HCT116 (cell line): ENCODE data around the gene C6orf47. TPM values are rescaled to one million over a fixed set of nuclear protein-coding genes. Genes with fewer than 3 reads are reported as not detected.

Experiments used
- ATAC-seq: fragments of 200-7000 bp; cut with Tn5 transposase; 2 replicates; pipeline ENCODE4 v1.9.1; 2020; ENCODE audit warnings: mild to moderate bottlenecking, moderate library complexity
- BruUV-seq: library from RNA; stranded (reverse); fragments of 400-500 nt; replicated peaks from 2 replicates; lab custom pipeline; 2021; lab: Mats Ljungman, UMichigan
- CTCF ChIA-PET: fragments of 300-600 bp; sonication (Branson Sonifier 250); formaldehyde crosslinking; loops from one replicate; lab custom pipeline; 2021; ENCODE audit warnings: antibody characterized with exemption; lab: Charles Lee
- POLR2A ChIA-PET: fragments of 300-600, 350-600 bp; sonication (Branson Sonifier 250); formaldehyde crosslinking; loops from one replicate; lab custom pipeline; 2021; ENCODE audit warnings: antibody characterized with exemption; lab: Charles Lee
- RAD21 ChIA-PET, 2 experiments: fragments of 300-600 bp; sonication (Branson Sonifier 250); formaldehyde crosslinking; loops; one replicate each; lab custom pipeline; 2023; ENCODE audit warnings: low total read pairs in 2 of 2; ENCODE audit not compliant: uncharacterized antibody in 2 of 2, unreplicated experiment in 2 of 2, low non-redundant PET in 1 of 2; lab: Charles Lee
- DNase-seq: peaks from one replicate; pipeline ENCODE4 v3.0.0-alpha.2; 2010; ENCODE audit warnings: low read depth, low spot score
- H2AFZ ChIP-seq: fragments of 200-600 bp; shearing (Covaris generic), sonication (generic); 2 replicates; pipeline ENCODE4 v1.6.1; 2017; ENCODE audit warnings: low read depth, mixed run types, mixed read lengths, antibody characterized with exemption, low read length; ENCODE audit not compliant: poor library complexity, severe bottlenecking
- H3K27ac ChIP-seq: 2 replicates; pipeline ENCODE4 v1.5.1; 2012; ENCODE audit warnings: low read depth, low read length
- H3K27me3 ChIP-seq: fragments of 200-600 bp; sonication (generic); 2 replicates; pipeline ENCODE4 v1.6.1; 2016; ENCODE audit warnings: mixed run types, low read length, mixed read lengths; ENCODE audit not compliant: insufficient read depth
- H3K36me3 ChIP-seq, 2 experiments: fragments of 200-500 bp in 1 of 2; fragments of 200-600 bp in 1 of 2; sonication (Bioruptor generic) in 1 of 2; sonication (generic) in 1 of 2; 2 replicates each; pipeline versions ENCODE4 v1.5.1 to v1.6.1; 2014 to 2016; ENCODE audit warnings: low read length in 2 of 2, inconsistent platforms in 1 of 2, mixed read lengths in 1 of 2, mixed run types in 1 of 2; ENCODE audit not compliant: insufficient read depth in 2 of 2, control insufficient read depth in 1 of 2
- H3K4me1 ChIP-seq, 2 experiments: fragments of 200-600 bp in 1 of 2; sonication (generic) in 1 of 2; 2 replicates each; pipeline versions ENCODE4 v1.5.1 to v1.6.1; 2012 to 2017; ENCODE audit warnings: low read length in 2 of 2, inconsistent platforms in 1 of 2, mild to moderate bottlenecking in 1 of 2, mixed read lengths in 1 of 2, mixed run types in 1 of 2, moderate library complexity in 1 of 2; ENCODE audit not compliant: insufficient read depth in 2 of 2, control insufficient read depth in 1 of 2
- H3K4me2 ChIP-seq: fragments of 200-600 bp; sonication (generic); 2 replicates; pipeline ENCODE4 v1.6.1; 2017; ENCODE audit warnings: mixed run types, low read length, mixed read lengths
- H3K4me3 ChIP-seq, 2 experiments: fragments of 200-600 bp in 1 of 2; sonication (generic) in 1 of 2; replicated peaks in 1 of 2; 2 replicates each; pipeline ENCODE4 v1.5.1; 2011 to 2016; ENCODE audit warnings: low read length in 2 of 2, control low read depth in 1 of 2, low read depth in 1 of 2, mild to moderate bottlenecking in 1 of 2, mixed read lengths in 1 of 2, mixed run types in 1 of 2
- H3K79me2 ChIP-seq: fragments of 200-600 bp; sonication (generic); 2 replicates; pipeline ENCODE4 v1.6.1; 2017; ENCODE audit warnings: mild to moderate bottlenecking, mixed run types, low read length, moderate library complexity, mixed read lengths; ENCODE audit not compliant: insufficient read depth
- H3K9ac ChIP-seq: fragments of 200-600 bp; sonication (generic); 2 replicates; pipeline ENCODE4 v1.6.1; 2016; ENCODE audit warnings: low read length, mixed read lengths
- H3K9me2 ChIP-seq: fragments of 200-600 bp; sonication (generic), shearing (Covaris generic); 2 replicates; pipeline ENCODE4 v1.6.1; 2017; ENCODE audit warnings: mixed run types, mild to moderate bottlenecking, moderate library complexity; ENCODE audit not compliant: insufficient read depth
- H3K9me3 ChIP-seq, 2 experiments: fragments of 200-500 bp in 1 of 2; fragments of 200-600 bp in 1 of 2; sonication (Bioruptor generic) in 1 of 2; sonication (generic) in 1 of 2; 2 replicates each; pipeline ENCODE4 v1.6.1; 2014 to 2017; ENCODE audit warnings: low read length in 2 of 2, mixed read lengths in 2 of 2, inconsistent platforms in 1 of 2, low read depth in 1 of 2, mild to moderate bottlenecking in 1 of 2, mixed run types in 1 of 2, moderate library complexity in 1 of 2; ENCODE audit not compliant: control insufficient read depth in 1 of 2, insufficient read depth in 1 of 2
- H4K20me1 ChIP-seq: fragments of 200-600 bp; sonication (generic), shearing (Covaris generic); 2 replicates; pipeline ENCODE4 v1.6.1; 2017; ENCODE audit warnings: mixed run types, mild to moderate bottlenecking, moderate library complexity; ENCODE audit not compliant: insufficient read depth
- CBX3 ChIP-seq: IDR thresholded peaks from 2 replicates; pipeline ENCODE4 v1.6.1; 2012; ENCODE audit warnings: low read depth
- CEBPB ChIP-seq: IDR thresholded peaks from 2 replicates; pipeline ENCODE4 v1.6.1; 2012; ENCODE audit warnings: low read depth
- EGR1 ChIP-seq: IDR thresholded peaks from 2 replicates; pipeline ENCODE4 v1.6.1; 2012; ENCODE audit warnings: low read depth
- EZH2 ChIP-seq: fragments of 200-600 bp; sonication (generic); IDR thresholded peaks from 2 replicates; pipeline ENCODE4 v1.6.1; 2017; ENCODE audit warnings: antibody characterized with exemption, mixed run types
- EZH2phosphoT487 ChIP-seq: fragments of 200-600 bp; IDR thresholded peaks from 2 replicates; pipeline ENCODE4 v1.6.1; 2018; ENCODE audit warnings: antibody characterized with exemption, borderline replicate concordance
- FOSL1 ChIP-seq: IDR thresholded peaks from 2 replicates; pipeline ENCODE4 v1.6.1; 2012; ENCODE audit warnings: low read depth
- POLR2A ChIP-seq: IDR thresholded peaks from 2 replicates; pipeline ENCODE4 v1.7.0; 2011; ENCODE audit warnings: borderline replicate concordance; ENCODE audit not compliant: insufficient read depth, insufficient read length; ENCODE audit errors: extremely low read depth
- RAD21 ChIP-seq: IDR thresholded peaks from 2 replicates; pipeline ENCODE4 v1.6.1; 2012; ENCODE audit warnings: low read depth, mild to moderate bottlenecking
- SIN3A ChIP-seq: IDR thresholded peaks from 2 replicates; pipeline ENCODE4 v1.6.1; 2012; ENCODE audit warnings: low read depth
- SP1 ChIP-seq: IDR thresholded peaks from 2 replicates; pipeline ENCODE4 v1.6.1; 2012; ENCODE audit warnings: low read depth
- SRF ChIP-seq: IDR thresholded peaks from 2 replicates; pipeline ENCODE4 v1.6.1; 2012; ENCODE audit warnings: low read depth
- TCF7L2 ChIP-seq: IDR thresholded peaks from 2 replicates; pipeline ENCODE4 v1.7.0; 2011; ENCODE audit warnings: borderline replicate concordance, inconsistent platforms; ENCODE audit not compliant: insufficient read depth, insufficient read length; ENCODE audit errors: extremely low read depth
- YY1 ChIP-seq: IDR thresholded peaks from 2 replicates; pipeline ENCODE4 v1.6.1; 2011; ENCODE audit warnings: low read length, low read depth, moderate library complexity, mild to moderate bottlenecking; ENCODE audit not compliant: insufficient replicate concordance; ENCODE audit errors: extremely low read depth
- ZFX ChIP-seq: fragments of 450-650 bp; IDR thresholded peaks from 2 replicates; pipeline ENCODE4 v1.6.1; 2017
- ZNF274 ChIP-seq: fragments of 200-500 bp; sonication (Bioruptor generic); IDR thresholded peaks from 2 replicates; pipeline ENCODE4 v1.6.1; 2014; ENCODE audit warnings: mild to moderate bottlenecking, low read depth, low read length, inconsistent platforms
- intact Hi-C: fragments of 100-400 bp; cut with micrococcal nuclease; formaldehyde crosslinking; loops from 2 replicates; pipeline ENCODE4 v1.10.0; 2022
- total RNA-seq: library from RNA; stranded (reverse); gene quantifications from one replicate; pipeline ENCODE4 v1.2.1, GENCODE V29; 2021; ENCODE audit not compliant: unreplicated experiment
- TF ChIP-seq, protein P1 (sequence below): IDR thresholded peaks from 2 replicates; pipeline ENCODE4 v1.6.1; 2012
- TF ChIP-seq, protein P2 (sequence below): IDR thresholded peaks from 2 replicates; pipeline ENCODE4 v1.6.1; 2011; ENCODE audit warnings: mild to moderate bottlenecking, low read length, moderate library complexity; ENCODE audit not compliant: insufficient replicate concordance; ENCODE audit errors: extremely low read depth
- TF ChIP-seq, protein P3 (sequence below): IDR thresholded peaks from 2 replicates; pipeline ENCODE4 v1.6.1; 2012; ENCODE audit warnings: low read depth

The C6orf47 gene
- total RNA-seq, 1 experiment from 2014 or later: 13.4 TPM

DNA sequence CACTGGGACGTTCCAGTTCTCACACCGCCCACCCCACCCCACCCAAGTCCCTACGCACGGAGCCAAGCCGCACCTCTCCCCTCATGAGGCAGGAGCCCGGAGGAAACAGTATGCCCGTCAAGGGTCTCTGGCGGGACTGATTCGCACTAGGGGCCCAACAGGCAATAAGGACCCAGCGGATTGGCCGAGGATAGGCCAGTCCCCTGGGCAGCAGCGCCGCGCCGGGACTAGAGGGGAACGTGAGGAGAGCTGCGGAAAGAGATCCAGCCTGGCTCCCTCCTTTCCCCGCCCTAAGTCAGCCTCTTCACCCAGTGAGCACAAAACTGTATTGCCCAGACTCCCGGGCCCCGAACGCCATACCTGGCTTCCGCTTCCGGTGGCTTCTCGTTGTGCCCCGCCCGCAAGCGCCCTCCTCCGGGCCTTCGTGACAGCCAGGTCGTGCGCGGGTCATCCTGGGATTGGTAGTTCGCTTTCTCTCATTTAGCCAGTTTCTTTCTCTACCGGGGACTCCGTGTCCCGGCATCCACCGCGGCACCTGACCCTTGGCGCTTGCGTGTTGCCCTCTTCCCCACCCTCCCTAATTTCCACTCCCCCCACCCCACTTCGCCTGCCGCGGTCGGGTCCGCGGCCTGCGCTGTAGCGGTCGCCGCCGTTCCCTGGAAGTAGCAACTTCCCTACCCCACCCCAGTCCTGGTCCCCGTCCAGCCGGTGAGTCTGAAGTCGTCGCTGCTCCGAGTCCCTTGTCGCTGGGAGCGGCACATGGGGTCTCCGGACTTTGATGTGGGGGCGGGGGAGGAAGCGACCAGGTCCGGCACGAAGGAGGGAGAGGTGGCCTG is 5.1 kb upstream of the C6orf47 start, which contains the start of gene CSNK2B:
CSNK2B (plus strand) TSS at position 580 of the 836 bp plus-strand sequence. CDS start 752 bp downstream, outside the sequence.
- H3K4me2 ChIP-seq: peak within 1 kb of the TSS; percentile 83
- no peaks in the 10 kb centered on the region for H4K20me1 ChIP-seq
- ATAC-seq: peak; percentile 84
- peaks cover 31 to 50% of the 10 kb centered on the region in 2 experiments for H3K36me3 ChIP-seq
- H3K9me3 ChIP-seq: no peaks in the 10 kb centered on the region
- no TSS peak for BruUV-seq
- ChIA-PET POLR2A (interaction anchor here (0.6 to 3.9 kb wide), 9 partner anchors 10 to 517 kb away, joined by 3 to 32 read pairs (median 5); partner anchors contain the start of genes ABHD16A, APOM, BAG6 and CLIC1), RAD21 (no interaction called here), CTCF (interaction anchor here (1.1 kb wide), 1 partner anchor 67 kb away, joined by 4 read pairs; no protein-coding TSS in a partner anchor)
- intact Hi-C loops: loop anchor here (1.0 to 5.0 kb wide), 4 partner anchors 72 to 232 kb away; partner anchors contain the start of genes ATP6V1G2, CLIC1, DDX39B and EHMT2
- H3K4me1 ChIP-seq: peaks cover 14 to 34% of the 10 kb centered on the region in 2 experiments; a peak in 3 of 4 replicates
- H3K9ac ChIP-seq: peak within 1 kb of the TSS; percentile 90
- no peaks in the 10 kb centered on the region for H3K27me3 ChIP-seq
- H2AFZ ChIP-seq: no peak within 1 kb of the TSS
- peak within 1 kb of the TSS; percentile 90 for H3K27ac ChIP-seq
- peak within 1 kb of the TSS; percentile 97 to 99 for H3K4me3 ChIP-seq
- peaks cover 58% of the 10 kb centered on the region for H3K79me2 ChIP-seq
- DNase-seq: peak; percentile 96
- no peaks in the 10 kb centered on the region for H3K9me2 ChIP-seq
- TF ChIP-seq EGR1 (no peak), TCF7L2 (peak; percentile 65), POLR2A (peak; percentile 89), CEBPB (no peak), YY1 (peak; percentile 20), RAD21 (no peak), CBX3 (no peak), EZH2 (no peak), SIN3A (no peak), EZH2phosphoT487 (no peak), ZFX (peak; percentile 57), FOSL1 (no peak), ZNF274 (no peak), SP1 (no peak), SRF (no peak)
- TF ChIP-seq, protein P1, sequence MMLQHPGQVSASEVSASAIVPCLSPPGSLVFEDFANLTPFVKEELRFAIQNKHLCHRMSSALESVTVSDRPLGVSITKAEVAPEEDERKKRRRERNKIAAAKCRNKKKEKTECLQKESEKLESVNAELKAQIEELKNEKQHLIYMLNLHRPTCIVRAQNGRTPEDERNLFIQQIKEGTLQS: no peak
- TF ChIP-seq, protein P2, sequence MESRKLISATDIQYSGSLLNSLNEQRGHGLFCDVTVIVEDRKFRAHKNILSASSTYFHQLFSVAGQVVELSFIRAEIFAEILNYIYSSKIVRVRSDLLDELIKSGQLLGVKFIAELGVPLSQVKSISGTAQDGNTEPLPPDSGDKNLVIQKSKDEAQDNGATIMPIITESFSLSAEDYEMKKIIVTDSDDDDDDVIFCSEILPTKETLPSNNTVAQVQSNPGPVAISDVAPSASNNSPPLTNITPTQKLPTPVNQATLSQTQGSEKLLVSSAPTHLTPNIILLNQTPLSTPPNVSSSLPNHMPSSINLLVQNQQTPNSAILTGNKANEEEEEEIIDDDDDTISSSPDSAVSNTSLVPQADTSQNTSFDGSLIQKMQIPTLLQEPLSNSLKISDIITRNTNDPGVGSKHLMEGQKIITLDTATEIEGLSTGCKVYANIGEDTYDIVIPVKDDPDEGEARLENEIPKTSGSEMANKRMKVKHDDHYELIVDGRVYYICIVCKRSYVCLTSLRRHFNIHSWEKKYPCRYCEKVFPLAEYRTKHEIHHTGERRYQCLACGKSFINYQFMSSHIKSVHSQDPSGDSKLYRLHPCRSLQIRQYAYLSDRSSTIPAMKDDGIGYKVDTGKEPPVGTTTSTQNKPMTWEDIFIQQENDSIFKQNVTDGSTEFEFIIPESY: no peak
- TF ChIP-seq, protein P3, sequence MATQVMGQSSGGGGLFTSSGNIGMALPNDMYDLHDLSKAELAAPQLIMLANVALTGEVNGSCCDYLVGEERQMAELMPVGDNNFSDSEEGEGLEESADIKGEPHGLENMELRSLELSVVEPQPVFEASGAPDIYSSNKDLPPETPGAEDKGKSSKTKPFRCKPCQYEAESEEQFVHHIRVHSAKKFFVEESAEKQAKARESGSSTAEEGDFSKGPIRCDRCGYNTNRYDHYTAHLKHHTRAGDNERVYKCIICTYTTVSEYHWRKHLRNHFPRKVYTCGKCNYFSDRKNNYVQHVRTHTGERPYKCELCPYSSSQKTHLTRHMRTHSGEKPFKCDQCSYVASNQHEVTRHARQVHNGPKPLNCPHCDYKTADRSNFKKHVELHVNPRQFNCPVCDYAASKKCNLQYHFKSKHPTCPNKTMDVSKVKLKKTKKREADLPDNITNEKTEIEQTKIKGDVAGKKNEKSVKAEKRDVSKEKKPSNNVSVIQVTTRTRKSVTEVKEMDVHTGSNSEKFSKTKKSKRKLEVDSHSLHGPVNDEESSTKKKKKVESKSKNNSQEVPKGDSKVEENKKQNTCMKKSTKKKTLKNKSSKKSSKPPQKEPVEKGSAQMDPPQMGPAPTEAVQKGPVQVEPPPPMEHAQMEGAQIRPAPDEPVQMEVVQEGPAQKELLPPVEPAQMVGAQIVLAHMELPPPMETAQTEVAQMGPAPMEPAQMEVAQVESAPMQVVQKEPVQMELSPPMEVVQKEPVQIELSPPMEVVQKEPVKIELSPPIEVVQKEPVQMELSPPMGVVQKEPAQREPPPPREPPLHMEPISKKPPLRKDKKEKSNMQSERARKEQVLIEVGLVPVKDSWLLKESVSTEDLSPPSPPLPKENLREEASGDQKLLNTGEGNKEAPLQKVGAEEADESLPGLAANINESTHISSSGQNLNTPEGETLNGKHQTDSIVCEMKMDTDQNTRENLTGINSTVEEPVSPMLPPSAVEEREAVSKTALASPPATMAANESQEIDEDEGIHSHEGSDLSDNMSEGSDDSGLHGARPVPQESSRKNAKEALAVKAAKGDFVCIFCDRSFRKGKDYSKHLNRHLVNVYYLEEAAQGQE: no peak
